Ishikawa (cell line): ENCODE data around the gene KLK15.

Experiments used
- CREB1 ChIP-seq: IDR thresholded peaks from 2 replicates; pipeline ENCODE4 v1.6.1; 2012; ENCODE audit warnings: low read depth
- EP300 ChIP-seq: IDR thresholded peaks from 2 replicates; pipeline ENCODE4 v1.6.1; 2012; ENCODE audit warnings: borderline replicate concordance

DNA sequence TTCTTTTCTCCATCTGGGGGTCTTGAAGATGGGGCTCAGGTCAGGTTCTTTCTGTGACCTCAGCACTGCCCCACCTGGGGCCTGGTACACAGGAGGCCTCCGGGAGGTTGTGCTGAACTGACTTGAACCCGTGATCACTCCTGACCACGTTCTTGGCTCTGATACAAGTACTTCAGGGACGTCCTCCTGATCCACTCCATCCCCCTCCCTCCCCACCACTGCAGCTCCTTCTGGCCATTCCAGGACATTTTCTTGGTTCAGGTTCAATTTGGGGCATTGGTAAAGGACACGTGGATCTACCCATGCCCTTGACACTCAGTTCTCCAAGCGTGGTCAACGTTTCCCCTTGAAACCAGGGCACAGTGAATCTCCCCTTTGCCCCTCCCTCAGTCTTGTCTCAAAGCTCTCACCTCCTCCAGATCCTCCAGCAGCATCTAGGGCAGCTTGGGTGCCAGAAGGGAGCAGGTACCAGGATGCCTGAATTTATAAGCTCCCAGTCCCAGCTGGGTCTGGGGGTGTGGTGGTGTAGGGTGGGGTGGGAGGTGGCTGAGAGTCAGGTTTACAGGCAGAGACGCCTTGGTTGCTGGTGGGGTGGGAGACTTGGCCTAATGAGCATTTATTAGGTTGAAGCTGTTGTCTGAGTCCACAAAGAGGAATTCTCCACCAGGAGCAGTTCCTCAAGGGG, at the start of gene KLK15:
- TF ChIP-seq CREB1 = no peak
- TF ChIP-seq EP300 = no peak
